CD14-positive monocyte (primary cell): ENCODE data around the gene CNFN. TPM values are rescaled to one million over a fixed set of nuclear protein-coding genes. Genes with fewer than 3 reads are reported as not detected.
A peak's percentile ranks its signal among the peaks of the same experiment; 100 is the strongest.

Experiments used
- DNase-seq, 3 donors: peaks; one replicate each; pipeline ENCODE4 v3.0.0-alpha.2; 2011 to 2022
- H2AFZ ChIP-seq: 2 replicates; pipeline ENCODE4 v1.6.0; 2012; ENCODE audit warnings: mild to moderate bottlenecking, low read depth, low read length, inconsistent platforms; ENCODE audit not compliant: insufficient read depth, poor library complexity, severe bottlenecking
- H3K27ac ChIP-seq, 2 donors: 1 replicate in 1 of 2; 2 replicates in 1 of 2; pipeline ENCODE4 v1.5.1; 2012 to 2013; ENCODE audit warnings: low read length in 2 of 2, control low read depth in 1 of 2, inconsistent platforms in 1 of 2, low read depth in 1 of 2, mild to moderate bottlenecking in 1 of 2
- H3K27me3 ChIP-seq, 2 donors: one replicate each; pipeline versions ENCODE4 v1.6.0 to v1.6.1; 2011 to 2013; ENCODE audit warnings: low read length in 2 of 2; ENCODE audit not compliant: control insufficient read depth in 2 of 2, insufficient read depth in 2 of 2
- H3K36me3 ChIP-seq, 2 donors: replicated peaks in 1 of 2; 1 replicate in 1 of 2; 2 replicates in 1 of 2; pipeline versions ENCODE4 v1.5.1 to v1.6.1; 2012 to 2013; ENCODE audit warnings: low read length in 2 of 2, control low read depth in 1 of 2, inconsistent platforms in 1 of 2, mild to moderate bottlenecking in 1 of 2; ENCODE audit not compliant: insufficient read depth in 2 of 2, control insufficient read depth in 1 of 2
- H3K4me1 ChIP-seq, 2 donors: 1 replicate in 1 of 2; 2 replicates in 1 of 2; pipeline versions ENCODE4 v1.5.1 to v1.6.1; 2012 to 2013; ENCODE audit warnings: low read length in 2 of 2, control low read depth in 1 of 2, inconsistent platforms in 1 of 2, mild to moderate bottlenecking in 1 of 2, moderate library complexity in 1 of 2; ENCODE audit not compliant: insufficient read depth in 2 of 2, control insufficient read depth in 1 of 2
- H3K4me2 ChIP-seq: replicated peaks from 2 replicates; pipeline ENCODE3; 2012; ENCODE audit warnings: low read length, moderate library complexity, mild to moderate bottlenecking; ENCODE audit not compliant: poor library complexity, severe bottlenecking; ENCODE audit errors: extremely low read depth
- H3K4me3 ChIP-seq, 3 experiments: fragments of 200-600 bp in 1 of 3; sonication (generic) in 1 of 3; replicated peaks in 1 of 3; 1 replicate in 2 of 3; 2 replicates in 1 of 3; pipeline ENCODE4 v1.5.1; 2011 to 2013; ENCODE audit warnings: low read length in 3 of 3, mild to moderate bottlenecking in 3 of 3, control low read depth in 2 of 3, low read depth in 2 of 3, inconsistent platforms in 1 of 3, moderate library complexity in 1 of 3
- H3K79me2 ChIP-seq: 2 replicates; pipeline ENCODE4 v1.6.0; 2012; ENCODE audit warnings: mild to moderate bottlenecking, control low read depth, inconsistent platforms, low read length, moderate library complexity; ENCODE audit not compliant: insufficient read depth
- H3K9ac ChIP-seq: 2 replicates; pipeline ENCODE4 v1.6.0; 2017; ENCODE audit warnings: low read length, mild to moderate bottlenecking; ENCODE audit not compliant: insufficient read depth, poor library complexity, severe bottlenecking
- H3K9me3 ChIP-seq, 2 donors: replicated peaks in 1 of 2; 1 replicate in 1 of 2; 2 replicates in 1 of 2; pipeline versions ENCODE4 v1.5.1 to v1.6.1; 2012 to 2013; ENCODE audit warnings: low read length in 2 of 2, control low read depth in 1 of 2; ENCODE audit not compliant: control insufficient read depth in 1 of 2, insufficient read depth in 1 of 2
- H4K20me1 ChIP-seq: 2 replicates; pipeline ENCODE4 v1.6.0; 2012; ENCODE audit warnings: mild to moderate bottlenecking, low read length, control low read depth, moderate library complexity; ENCODE audit not compliant: insufficient read depth
- H3K27ac Mint-ChIP-seq, 7 donors: one replicate each; pipeline ENCODE4 v1.8.0; 2020; ENCODE audit warnings: mild to moderate bottlenecking in 7 of 7, mixed read lengths in 7 of 7, moderate library complexity in 6 of 7, inconsistent platforms in 2 of 7
- H3K27me3 Mint-ChIP-seq, 3 donors: one replicate each; pipeline ENCODE4 v1.8.0; 2021 to 2022; ENCODE audit warnings: low read depth in 3 of 3, mild to moderate bottlenecking in 3 of 3, mixed read lengths in 3 of 3, moderate library complexity in 3 of 3, inconsistent platforms in 1 of 3
- H3K36me3 Mint-ChIP-seq, 2 donors: one replicate each; pipeline ENCODE4 v1.8.0; 2020; ENCODE audit warnings: mixed read lengths in 2 of 2, inconsistent platforms in 1 of 2, mild to moderate bottlenecking in 1 of 2
- H3K4me1 Mint-ChIP-seq: one replicate; pipeline ENCODE4 v1.8.0; 2020; ENCODE audit warnings: mild to moderate bottlenecking, mixed read lengths
- H3K4me3 Mint-ChIP-seq, 2 donors: one replicate each; pipeline ENCODE4 v1.8.0; 2020; ENCODE audit warnings: mild to moderate bottlenecking in 2 of 2, mixed read lengths in 2 of 2, moderate library complexity in 1 of 2
- H3K9me3 Mint-ChIP-seq, 7 donors: one replicate each; pipeline ENCODE4 v1.8.0; 2020 to 2022; ENCODE audit warnings: mixed read lengths in 7 of 7, mild to moderate bottlenecking in 6 of 7, moderate library complexity in 6 of 7, inconsistent platforms in 2 of 7
- CTCF ChIP-seq: fragments of 200-600 bp; IDR thresholded peaks from one replicate; pipeline ENCODE4 v1.8.0; 2022; ENCODE audit warnings: antibody characterized with exemption, mild to moderate bottlenecking
- WGBS: methylation state at CpG from one replicate; pipeline ENCODE4 v1.1.5; 2013; ENCODE audit warnings: missing lambda C conversion rate; ENCODE audit not compliant: insufficient coverage; 5-methylcytosine and 5-hydroxymethylcytosine counted together
- intact Hi-C, 2 donors: fragments of 100-400 bp; cut with micrococcal nuclease; formaldehyde crosslinking; loops; one replicate each; pipeline versions ENCODE4 v1.15.0 to v1.15.1; 2023
- polyA plus RNA-seq, 3 donors: library from polyadenylated mRNA; depleted of rRNA in 1 of 3; unstranded in 2 of 3; stranded (reverse) in 1 of 3; fragments of 300-500 nt in 2 of 3; fragments of >200 nt in 1 of 3; fragmentation: Illumina TruSeq in 2 of 3; gene quantifications; 1 replicate in 2 of 3; 2 replicates in 1 of 3; pipeline ENCODE4 v1.2.3, GENCODE V29; 2012 to 2021

Gene CNFN
- polyA plus RNA-seq, 3 donors = 0.64 to 6.4 (median 3.4) TPM

- no peaks in the 10 kb centered on the region for H4K20me1 ChIP-seq
- peak overlapping the region; percentile 29 for H3K9ac ChIP-seq
- peak overlapping the region; percentile 81 for H3K4me2 ChIP-seq
Observed at GRCh38 chr19:42422092-42422900, 32.2 kb upstream of the CNFN start.

GRCh38 chr19:42421591-42422031 lies 31.5 kb upstream of the CNFN start:
- Mint-ChIP-seq H3K9me3 (peaks cover 0 to 17% (median 6%) of the 10 kb centered on the region in 7 donors), H3K4me3 (peak overlapping the region in 1 of 2 donors; percentile 92), H3K4me1 (peaks cover 38% of the 10 kb centered on the region), H3K27ac (no peak overlapping the region), H3K36me3 (peaks cover 0 to 2% of the 10 kb centered on the region in 2 donors), H3K27me3 (peaks cover 34 to 50% (median 39%) of the 10 kb centered on the region in 3 donors)
- no peak for TF ChIP-seq CTCF
- H3K27me3 ChIP-seq = peaks cover 0 to 34% of the 10 kb centered on the region in 2 donors
- H2AFZ ChIP-seq = no peak overlapping the region
- no peak overlapping the region for H3K4me3 ChIP-seq
- no peak for DNase-seq
- no peak overlapping the region for H3K9ac ChIP-seq
- no peaks in the 10 kb centered on the region for H3K9me3 ChIP-seq
- H3K4me2 ChIP-seq = no peak overlapping the region
- WGBS = 91% methylated on average over 7 of the region's 9 CpGs
- no peaks in the 10 kb centered on the region for H3K79me2 ChIP-seq
- intact Hi-C loops = no loop called here
- no peaks in the 10 kb centered on the region for H3K36me3 ChIP-seq
- H3K27ac ChIP-seq = no peak overlapping the region
- peaks cover 23 to 37% of the 10 kb centered on the region in 2 donors for H3K4me1 ChIP-seq
- no peaks in the 10 kb centered on the region for H4K20me1 ChIP-seq

More at GRCh38 chr19:42422092-42422900, 32.2 kb upstream of the CNFN start:
- no peak overlapping the region for H3K27ac Mint-ChIP-seq
- H3K9me3 Mint-ChIP-seq = peaks cover 0 to 17% (median 6%) of the 10 kb centered on the region in 7 donors
- WGBS = 50% methylated on average over 6 of the region's 17 CpGs
- peaks cover 38% of the 10 kb centered on the region for H3K4me1 Mint-ChIP-seq
- Histone ChIP-seq H3K4me3 (peak overlapping the region in 2 of 3 experiments; percentile 63 to 74), H3K36me3 (no peaks in the 10 kb centered on the region), H3K9me3 (no peaks in the 10 kb centered on the region), H3K79me2 (no peaks in the 10 kb centered on the region), H3K27ac (no peak overlapping the region), H3K4me1 (peaks cover 23 to 37% of the 10 kb centered on the region in 2 donors), H2AFZ (peak overlapping the region; percentile 81), H3K27me3 (peaks cover 0 to 34% of the 10 kb centered on the region in 2 donors)
- intact Hi-C loops = no loop called here
- no peak for DNase-seq
- peaks cover 39 to 55% (median 40%) of the 10 kb centered on the region in 3 donors for H3K27me3 Mint-ChIP-seq
- peak overlapping the region; percentile 82 to 92 for H3K4me3 Mint-ChIP-seq
- peaks cover 0 to 2% of the 10 kb centered on the region in 2 donors for H3K36me3 Mint-ChIP-seq
- no peak for TF ChIP-seq CTCF
